Posterior vena cava (tissue), 2 donors: ENCODE results near the gene GRIK5. TPM values are rescaled to one million over a fixed set of nuclear protein-coding genes. Genes with fewer than 3 reads are reported as not detected.

Source experiments
- DNase-seq: peaks from one replicate; pipeline ENCODE4 v3.0.0-alpha.2; 2020; ENCODE audit warnings: low spot score
- intact Hi-C, 2 donors: fragments of 100-400 bp; cut with DNase I; formaldehyde crosslinking; loops; one replicate each; pipeline versions ENCODE4 v1.14.1 to v1.14.2; 2022 to 2023
- total RNA-seq, 2 donors: library from RNA; stranded (reverse); fragmentation: NEBNext Ultra II Directional; extraction: Animal tissue kit (Norgen Biotek cat#: 25700); gene quantifications; one replicate each; pipeline ENCODE4 v1.2.1, GENCODE V29; 2021
- donor health status: DM: yes; HTN: yes; CAD: no.
- donor health status: DM: yes; HTN: yes; CAD: no.

The GRIK5 gene
- total RNA-seq, 2 donors from 2014 or later, result 11.3 to 13.4 TPM

DNA sequence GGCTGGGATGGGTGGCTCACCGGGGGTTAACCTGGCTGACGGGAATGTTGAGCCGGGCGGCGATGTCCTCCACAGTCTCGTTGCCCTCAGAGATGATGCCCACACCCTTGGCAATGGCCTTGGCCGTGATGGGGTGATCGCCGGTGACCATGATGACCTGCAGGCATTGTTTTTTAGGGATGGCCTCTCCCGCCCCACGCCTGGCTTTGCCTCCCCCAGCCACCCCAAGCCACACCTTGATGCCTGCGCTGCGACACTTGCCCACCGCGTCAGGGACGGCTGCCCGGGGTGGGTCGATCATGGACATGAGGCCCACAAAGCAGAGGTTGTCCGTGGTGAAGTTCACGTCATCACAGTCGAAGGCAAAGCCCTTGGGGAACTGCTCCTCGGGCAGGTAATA lies 92.1 kb downstream of the GRIK5 start:
- no peak for DNase-seq
- intact Hi-C loops, result no loop called here

DNA sequence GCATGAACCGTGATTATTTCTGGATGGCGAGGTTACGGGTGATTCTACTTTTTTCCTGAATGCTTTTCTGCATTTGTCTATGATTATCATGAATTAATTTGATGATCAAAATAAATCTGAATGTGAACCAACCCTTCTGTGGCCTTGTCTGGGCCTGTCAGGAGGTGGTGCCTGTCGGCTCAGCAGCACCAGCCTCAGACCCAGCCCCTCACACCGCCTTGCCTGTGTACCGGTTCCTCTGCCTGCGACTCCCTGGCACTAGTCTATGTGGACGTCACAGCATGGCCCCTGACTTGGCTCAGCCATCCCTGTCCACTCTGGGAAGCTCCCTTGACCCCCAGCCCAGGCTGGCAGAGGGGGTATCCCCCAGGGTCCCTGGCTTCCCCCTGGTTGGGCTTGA lies 95.4 kb downstream of the GRIK5 start:
- intact Hi-C loops, result no loop called here

DNA sequence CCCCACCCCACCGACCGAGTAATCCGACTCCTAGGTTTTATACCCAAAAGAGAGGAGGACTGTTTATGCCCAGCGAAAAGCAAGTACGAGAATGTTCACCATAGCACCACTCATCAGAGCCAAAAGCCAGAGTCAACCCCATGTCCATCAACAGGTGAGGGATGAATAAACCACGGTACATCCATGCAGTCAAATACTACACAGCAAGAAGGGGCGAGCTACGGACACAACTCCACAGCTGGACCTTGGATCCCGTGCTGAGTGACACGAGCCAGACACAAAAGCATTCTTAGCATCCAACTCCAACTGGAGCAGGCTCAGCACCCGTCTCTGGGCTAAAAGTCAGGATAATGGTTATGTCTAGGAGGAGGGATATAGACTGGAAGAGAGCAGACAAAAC lies 98.6 kb downstream of the GRIK5 start:
- DNase-seq, result no peak
- intact Hi-C loops, result no loop called here

More for the DNA sequence above, 95.4 kb downstream of the GRIK5 start:
- DNase-seq, result no peak

DNA sequence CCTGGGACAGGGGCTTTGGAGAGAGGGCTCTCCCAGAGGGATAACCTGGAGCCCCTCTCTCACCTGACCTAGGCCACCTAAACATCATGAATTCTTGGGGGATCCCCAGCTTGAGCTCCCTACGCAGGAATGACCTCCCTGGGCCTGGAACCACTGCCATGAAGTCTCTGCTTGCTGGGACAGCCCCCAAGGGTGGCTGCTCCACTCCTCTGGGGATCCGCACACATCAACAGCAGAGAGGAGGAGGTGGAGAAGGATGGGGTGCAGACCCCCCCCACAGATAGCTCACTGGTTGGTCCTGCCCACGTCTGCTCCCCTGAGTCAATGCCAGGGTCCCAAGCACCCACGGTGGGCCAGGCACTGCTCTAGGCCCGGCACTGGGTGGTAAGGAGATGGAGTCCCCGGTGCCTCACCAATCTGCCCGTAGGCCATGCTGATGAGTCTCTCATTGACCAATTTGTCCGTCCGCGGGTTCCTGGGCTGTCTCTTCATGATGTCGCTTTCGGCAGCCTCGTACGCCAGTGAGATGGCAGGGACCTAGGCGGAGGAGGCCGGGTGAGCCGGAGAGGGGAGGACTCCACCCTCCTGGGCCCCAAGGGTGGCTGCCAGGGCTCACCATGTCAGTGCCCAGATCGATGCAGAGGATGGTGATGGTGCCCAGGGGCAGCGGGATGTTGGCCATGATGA lies 100.1 kb downstream of the GRIK5 start:
- no peak for DNase-seq
- intact Hi-C loops, result no loop called here

DNA sequence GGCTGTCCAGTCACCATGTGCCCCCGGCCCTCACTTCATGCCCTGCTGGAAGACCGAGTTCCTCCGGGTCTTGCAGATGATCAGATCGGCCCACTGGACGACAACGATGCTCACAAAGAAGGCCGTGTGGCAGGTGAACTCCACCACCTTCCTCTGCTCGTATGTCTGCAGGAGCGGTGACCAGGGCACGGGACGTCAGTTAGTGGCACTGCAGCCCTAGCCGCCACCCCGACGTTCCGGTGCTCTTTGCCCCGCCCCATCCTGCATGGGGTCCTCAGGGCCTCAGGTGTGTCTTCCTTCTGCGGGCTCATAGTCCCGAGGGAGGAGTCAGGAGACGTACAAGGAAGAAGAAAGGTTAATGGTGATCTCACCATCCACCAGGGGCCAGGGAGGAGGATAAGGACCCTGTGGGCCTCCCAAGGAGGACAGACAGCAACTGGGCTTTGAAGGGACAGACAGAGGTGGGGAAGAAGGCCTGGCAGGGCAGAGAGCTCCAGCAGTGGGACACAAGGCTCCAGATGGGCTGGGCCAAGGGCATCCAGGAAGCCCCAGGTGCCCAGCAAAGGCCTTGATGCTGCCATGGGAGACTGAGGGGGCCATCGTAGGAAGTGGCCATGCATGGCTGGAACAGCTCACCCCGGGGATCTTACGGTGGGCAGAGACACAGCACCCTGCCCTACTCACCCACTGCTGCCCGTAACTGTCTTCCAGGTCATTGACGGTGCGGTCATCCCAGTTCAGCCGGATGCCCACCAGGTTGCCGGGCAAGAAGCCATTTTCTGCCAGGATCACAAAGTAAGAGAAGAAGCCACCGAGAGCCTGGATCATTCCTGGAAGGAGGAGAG lies 101.0 kb downstream of the GRIK5 start:
- DNase-seq, result no peak
- intact Hi-C loops, result no loop called here

DNA sequence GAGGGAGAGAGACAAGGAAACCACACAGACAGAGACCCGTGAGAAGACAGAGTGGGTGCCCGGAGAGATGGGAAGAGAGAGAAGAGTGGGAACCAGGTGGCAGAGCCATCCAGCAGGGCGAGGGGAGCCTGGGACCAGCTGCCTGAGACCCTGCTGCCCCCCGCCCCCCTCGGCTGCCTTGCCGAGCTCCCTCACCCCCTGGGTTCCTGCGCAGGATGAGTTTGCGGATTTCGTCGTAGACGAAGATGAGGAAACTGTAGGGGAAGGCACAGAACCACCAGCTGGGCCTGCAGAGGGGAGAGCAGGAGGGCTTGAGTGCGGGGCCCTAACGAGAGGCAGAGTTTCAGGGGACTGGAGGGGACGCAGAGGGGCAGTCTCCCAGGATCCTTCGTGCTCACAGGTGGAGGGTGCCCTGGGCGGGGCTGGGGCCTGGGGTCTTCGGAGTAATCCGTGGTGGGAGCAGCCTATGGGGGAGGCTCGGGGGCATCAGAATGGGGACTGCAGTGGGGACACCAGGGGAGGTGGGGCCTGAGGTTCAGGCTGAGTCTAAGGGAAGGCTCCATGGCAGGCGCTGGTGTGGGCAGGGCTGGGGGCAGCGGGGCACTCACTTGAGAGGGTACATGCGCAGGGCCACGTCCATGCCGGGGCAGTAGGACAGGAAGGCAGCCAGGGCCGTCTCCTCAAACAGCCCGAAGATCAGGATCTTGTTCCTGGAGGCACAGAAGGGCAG lies 102.8 kb downstream of the GRIK5 start:
- intact Hi-C loops, result no loop called here

DNA sequence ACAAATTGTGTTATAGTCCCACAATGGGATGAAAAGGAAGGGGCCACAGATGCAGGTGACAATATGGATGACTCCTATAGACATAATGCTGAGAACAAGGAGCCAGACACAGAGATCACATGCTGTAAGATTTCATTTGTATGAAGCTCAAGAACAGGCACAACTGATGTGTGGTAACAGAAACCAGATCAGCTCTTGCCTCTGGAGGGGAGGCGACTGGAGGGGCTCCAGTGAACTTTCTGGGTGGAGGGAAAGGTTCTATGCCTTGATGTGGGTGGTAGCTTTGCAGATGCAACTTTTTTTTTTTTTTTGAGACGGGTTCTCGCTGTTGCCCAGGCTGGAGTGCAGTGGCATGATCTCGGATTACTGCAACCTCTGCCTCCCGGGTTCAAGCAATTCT lies 104.9 kb downstream of the GRIK5 start:
- no peak for DNase-seq
- intact Hi-C loops, result no loop called here

More for the DNA sequence above, 102.8 kb downstream of the GRIK5 start:
- DNase-seq, result no peak

DNA sequence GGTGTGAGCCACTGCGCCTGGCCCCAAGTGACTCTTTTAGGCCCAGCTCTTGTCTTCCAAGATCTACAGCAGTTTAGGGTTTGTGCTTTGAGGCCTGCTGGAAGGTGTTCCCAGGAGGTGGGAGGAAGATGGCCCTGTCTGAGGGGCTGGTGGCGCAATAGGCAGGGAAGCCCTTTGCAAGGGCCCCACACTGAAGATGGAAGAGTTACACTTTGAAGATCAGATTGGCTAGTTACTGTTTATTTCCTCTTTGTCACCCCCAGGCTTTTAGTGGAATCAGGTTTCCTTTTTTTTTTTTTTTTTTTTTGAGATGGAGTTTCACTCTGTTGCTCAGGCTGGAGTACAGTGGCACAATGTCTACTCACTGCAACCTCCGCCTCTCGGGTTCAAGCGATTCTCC lies 109.0 kb downstream of the GRIK5 start:
- DNase-seq, result no peak
- intact Hi-C loops, result no loop called here

DNA sequence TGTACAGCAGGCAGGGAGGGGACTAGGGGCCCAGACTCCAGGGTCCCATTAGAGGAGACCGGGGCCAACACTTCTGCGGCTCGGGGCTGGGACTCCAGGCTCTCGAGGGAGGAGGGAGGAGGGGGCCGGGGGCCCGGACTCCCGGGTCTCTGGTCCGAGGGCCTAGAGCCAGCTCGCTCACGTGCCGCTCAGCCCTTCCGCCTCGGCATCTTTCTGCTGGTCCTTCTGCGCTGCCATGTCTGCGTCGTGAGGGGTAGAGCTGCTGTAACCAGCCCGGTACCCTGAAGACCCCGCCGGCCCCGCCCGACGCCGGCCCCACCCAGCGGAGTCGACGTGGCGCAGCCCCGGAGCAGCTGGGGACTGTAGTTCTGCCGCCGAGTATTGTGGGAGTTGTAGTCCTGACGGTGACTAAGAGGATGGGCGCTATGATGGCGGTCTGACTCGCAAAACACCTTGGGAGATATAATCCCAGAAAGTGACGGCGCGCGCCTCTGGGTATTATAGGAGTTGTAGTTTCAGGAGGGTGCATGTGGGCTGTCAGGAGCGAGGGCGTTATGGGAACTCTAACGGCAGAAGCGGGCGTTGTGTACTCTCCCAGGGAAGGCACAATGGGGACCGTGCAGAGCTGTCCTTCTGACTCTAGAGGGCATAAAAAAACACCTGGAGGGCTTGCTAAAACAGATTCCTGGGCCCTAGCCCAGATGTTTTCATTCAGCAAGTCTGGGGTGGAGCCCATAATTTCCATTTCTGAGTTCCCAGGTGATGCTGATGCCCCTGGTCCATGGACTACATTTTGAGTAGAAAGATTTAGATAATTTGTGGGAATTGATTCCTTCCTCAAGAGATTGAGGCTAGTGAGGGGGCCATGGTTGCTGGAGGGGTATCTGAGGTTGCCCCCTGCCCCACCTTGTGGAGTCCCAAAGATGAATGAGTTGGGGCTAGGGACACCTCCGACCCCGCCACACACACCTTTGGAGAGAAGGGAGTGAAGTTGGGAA lies 110.7 kb downstream of the GRIK5 start, which contains the start of gene RABAC1:
Gene RABAC1, minus strand, starts transcription at position 266 of the 998 bp plus-strand sequence. Its CDS starts 29 bp downstream, at position 237.
- DNase-seq, result peak; percentile 96
- intact Hi-C loops, result no loop called here

DNA sequence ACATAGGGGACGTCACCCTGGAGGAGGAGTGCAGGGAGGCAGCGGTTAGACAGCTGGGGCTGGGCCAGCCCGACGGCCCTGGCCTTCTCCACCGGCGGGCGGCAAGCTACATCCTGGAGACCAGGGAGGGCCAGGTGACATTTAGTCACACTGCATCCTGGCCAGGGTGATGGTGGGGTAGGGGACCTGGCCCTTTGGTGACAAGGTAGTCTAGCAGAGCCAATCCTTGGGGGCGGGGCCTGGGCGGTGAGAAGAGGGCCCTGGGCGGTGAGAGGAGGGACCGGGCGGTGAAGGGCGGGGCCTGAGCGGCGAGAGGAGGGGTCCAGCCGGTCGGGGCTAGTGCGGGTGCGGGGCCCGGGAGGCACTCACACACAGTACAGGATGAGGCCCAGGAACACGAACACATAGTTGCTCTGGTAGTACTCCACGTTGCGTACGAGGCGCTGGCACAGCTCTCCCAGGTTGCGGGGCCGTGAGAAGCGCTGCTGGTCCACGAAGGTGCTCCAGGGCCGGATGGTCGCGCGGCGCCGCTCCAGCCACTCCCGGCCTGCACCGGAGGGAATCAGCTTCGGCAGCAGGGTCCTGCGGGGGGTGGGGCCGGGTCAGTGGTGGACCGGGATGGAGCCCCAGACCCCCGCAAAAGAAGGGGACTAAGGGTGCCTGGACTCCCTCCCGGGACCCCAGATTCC lies 111.5 kb downstream of the GRIK5 start:
- intact Hi-C loops, result no loop called here
- peak; percentile 94 for DNase-seq

DNA sequence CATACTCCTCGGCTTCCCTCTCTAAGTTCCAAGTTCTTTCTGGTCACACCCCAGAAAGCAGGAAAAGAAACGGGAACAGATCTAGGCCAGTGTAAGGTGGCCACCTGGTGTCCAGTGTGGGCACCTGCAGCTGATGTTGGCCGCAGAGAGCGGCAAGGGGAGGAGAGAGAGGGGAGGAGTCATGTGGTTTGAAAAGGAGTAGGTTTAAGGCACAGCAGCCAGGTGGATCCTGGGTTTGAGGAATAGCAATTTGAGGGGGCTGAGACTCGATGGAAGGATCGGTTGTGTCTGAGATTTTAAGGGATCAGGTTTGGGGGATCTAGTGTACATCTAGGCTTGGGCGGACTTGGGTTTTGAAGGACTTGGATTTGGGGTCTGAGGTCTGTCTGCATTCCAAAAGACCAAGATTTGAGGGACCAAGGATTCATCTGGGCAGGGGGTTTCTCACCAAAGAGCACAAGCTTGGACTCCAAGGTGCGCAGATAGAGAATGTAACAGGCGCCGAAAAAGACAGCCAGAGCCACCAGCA lies 112.1 kb downstream of the GRIK5 start:
- intact Hi-C loops, result no loop called here
- peak; percentile 90 for DNase-seq

DNA sequence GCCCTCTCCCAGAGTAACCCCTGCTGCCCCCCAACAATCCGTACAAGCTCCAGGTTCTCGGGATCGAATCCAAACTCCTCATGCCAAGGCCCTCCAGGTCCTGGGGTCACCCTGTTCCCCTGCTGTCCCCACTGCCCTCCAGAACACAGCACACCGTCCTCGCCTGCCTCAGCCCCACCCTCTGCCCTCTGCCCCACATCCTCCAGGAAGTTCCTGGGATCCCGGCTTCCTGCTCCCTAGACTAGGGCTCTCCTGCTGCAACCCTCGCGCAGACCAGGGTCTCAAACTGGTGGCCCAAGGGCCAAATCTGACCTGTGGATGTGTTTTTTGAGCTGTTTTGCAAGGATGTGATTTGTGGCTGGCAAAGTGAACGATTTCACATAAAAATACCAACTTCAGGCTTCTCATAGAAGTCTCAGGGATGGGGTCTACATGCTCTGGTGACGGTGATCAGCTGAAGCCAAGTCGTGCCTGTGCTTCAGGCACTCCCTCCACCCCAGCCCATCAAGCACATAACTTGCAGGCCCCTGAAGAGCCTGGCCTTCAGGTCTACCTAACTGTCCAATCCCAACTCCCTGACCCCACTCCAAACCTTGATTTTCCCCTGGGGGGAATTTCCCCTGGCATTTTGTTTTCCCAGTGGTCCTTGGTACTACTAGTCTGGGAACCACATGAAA lies 112.7 kb downstream of the GRIK5 start:
- intact Hi-C loops, result no loop called here

DNA sequence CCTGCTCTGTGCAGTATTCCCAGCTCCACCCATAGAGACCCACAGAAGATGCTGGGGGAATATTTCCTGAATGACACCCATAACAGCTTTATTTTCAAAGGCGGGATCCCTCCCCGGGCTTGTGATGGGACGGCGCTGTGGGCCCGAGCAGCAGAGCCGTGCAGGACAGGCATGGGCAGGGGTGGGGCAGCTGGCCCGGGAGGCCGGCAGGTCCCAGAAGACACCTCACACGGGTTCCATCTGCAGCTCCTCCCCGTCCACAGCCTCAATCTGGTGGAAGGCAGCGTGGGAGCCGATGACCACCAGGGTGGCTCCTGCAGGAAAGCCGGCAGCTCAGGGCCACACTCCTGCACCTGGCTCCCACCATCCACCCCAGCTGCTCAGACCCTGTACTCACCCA lies 113.4 kb downstream of the GRIK5 start:
- no peak for DNase-seq
- intact Hi-C loops, result no loop called here

More for the DNA sequence above, 112.7 kb downstream of the GRIK5 start:
- DNase-seq, result no peak

DNA sequence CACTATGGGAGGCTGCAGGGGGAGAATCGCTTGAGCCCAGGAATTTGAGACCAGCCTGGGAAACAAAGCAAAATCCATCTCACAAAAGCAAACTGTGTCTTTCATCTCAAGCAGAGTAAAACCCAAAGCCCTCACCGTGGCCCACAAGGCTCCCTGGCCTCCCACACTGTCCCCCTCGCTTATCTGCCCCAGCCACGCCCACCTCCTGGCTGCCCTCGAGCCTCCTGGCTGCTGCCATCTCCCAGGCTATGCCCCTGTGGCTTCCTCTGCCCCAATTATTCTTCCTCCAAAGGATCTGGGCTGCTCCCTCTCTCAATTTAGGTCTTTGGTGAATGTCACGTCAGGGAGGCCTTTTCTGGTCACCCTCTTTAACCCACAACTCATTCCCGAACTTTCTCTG lies 114.5 kb downstream of the GRIK5 start:
- intact Hi-C loops, result no loop called here
- DNase-seq, result no peak

DNA sequence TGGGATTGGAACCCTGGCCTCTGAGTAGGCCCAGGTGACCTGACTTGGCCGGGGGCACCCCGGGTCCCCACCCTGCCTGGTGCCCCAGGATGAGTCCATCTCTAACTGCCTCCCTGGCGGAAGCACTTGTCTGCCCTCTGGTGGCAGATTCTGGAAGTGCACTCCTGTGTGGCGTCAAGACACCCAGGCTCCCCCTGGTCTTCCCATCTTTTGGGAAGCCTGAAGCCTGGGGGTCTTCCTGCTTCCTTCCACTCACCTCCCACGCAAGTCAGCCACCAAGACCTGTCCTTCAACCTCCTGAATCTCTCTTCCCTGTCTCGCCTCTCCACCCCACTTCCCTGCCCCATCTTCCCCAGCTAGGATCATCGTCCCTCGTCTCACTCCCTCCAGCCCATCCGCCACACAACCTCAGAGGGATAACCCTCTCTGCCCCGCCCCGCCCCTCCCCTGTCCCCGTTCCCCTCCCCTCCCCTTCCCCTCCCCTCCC lies 118.3 kb downstream of the GRIK5 start:
- intact Hi-C loops, result no loop called here
- peak; percentile 91 for DNase-seq
